OCI-LY1 (cell line): ENCODE data around the gene CLDN22.
"Not testable (repeated sequence)": the region's sequence is repeated elsewhere in the genome, so short reads cannot be mapped to it uniquely, and the experiment has no call there.

ENCODE experiments used
- CTCF ChIP-seq: fragments of 200-600 bp; sonication (generic), shearing (Covaris generic); IDR thresholded peaks from 2 replicates; pipeline ENCODE4 v1.5.1; 2017; ENCODE audit warnings: mild to moderate bottlenecking, antibody characterized with exemption, low read length, moderate library complexity, mixed read lengths
- EZH2 ChIP-seq: fragments of 200-600 bp; sonication (generic), shearing (Covaris generic); IDR thresholded peaks from 2 replicates; pipeline ENCODE4 v1.8.0; 2017; ENCODE audit warnings: borderline replicate concordance, mixed run types, mild to moderate bottlenecking, antibody characterized with exemption, low read length, moderate library complexity, mixed read lengths

- TF ChIP-seq EZH2, CTCF: not testable (repeated sequence)
Measured at GRCh38 chr4:183326387-183326786, 6.3 kb upstream of the CLDN22 start.
